Breast epithelium (tissue), 3 donors: ENCODE data around the gene ARID1B.

Experiments
- CTCF ChIP-seq, 3 donors: fragments of 450-650 bp; IDR thresholded peaks; one replicate each; pipeline ENCODE4 v1.5.1; 2016 to 2017; ENCODE audit warnings: antibody characterized with exemption in 3 of 3, mild to moderate bottlenecking in 3 of 3, moderate library complexity in 3 of 3
- POLR2A ChIP-seq: fragments of 450-650 bp; IDR thresholded peaks from one replicate; pipeline ENCODE4 v1.6.1; 2016; ENCODE audit warnings: antibody characterized with exemption, mild to moderate bottlenecking, moderate library complexity
- POLR2AphosphoS5 ChIP-seq, 3 donors: sonication (generic); formaldehyde crosslinking; IDR thresholded peaks; one replicate each; pipeline ENCODE4 v1.6.1; 2017; ENCODE audit warnings: antibody characterized with exemption in 3 of 3

- no peak for TF ChIP-seq CTCF (IDR thresholded peaks at IDR 0.05)
- TF ChIP-seq POLR2A, result no peak
- no peak for TF ChIP-seq POLR2AphosphoS5 (IDR thresholded peaks at IDR 0.05)
Measured at GRCh38 chr6:156924246-156924645, 147.1 kb downstream of the ARID1B start.
